Measurements from ENCODE around the gene TANGO6.

The TANGO6 gene

DNA sequence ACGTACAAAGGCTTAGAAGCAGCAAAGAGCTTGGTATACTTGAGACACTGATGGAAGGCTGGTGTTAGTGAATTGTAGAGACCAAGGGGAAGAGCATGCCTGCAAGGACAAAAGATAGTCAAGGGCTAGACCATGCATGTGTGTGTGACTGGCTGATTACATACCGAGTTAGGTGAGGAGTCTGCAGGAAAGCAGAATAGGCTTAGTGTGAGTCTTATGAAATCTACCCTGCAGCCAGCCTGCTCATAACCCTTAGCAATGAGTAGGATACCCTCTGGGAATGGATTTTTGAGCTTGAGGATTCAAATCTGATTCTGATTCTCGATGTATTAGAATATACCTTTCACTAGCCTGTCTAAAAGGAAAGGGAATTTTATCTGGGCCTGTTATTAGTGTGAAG lies 77.0 kb downstream of the TANGO6 start:
- peak; percentile 92 for DNase-seq (ENCODE audit: low read depth)
- TF ChIP-seq, protein P1, sequence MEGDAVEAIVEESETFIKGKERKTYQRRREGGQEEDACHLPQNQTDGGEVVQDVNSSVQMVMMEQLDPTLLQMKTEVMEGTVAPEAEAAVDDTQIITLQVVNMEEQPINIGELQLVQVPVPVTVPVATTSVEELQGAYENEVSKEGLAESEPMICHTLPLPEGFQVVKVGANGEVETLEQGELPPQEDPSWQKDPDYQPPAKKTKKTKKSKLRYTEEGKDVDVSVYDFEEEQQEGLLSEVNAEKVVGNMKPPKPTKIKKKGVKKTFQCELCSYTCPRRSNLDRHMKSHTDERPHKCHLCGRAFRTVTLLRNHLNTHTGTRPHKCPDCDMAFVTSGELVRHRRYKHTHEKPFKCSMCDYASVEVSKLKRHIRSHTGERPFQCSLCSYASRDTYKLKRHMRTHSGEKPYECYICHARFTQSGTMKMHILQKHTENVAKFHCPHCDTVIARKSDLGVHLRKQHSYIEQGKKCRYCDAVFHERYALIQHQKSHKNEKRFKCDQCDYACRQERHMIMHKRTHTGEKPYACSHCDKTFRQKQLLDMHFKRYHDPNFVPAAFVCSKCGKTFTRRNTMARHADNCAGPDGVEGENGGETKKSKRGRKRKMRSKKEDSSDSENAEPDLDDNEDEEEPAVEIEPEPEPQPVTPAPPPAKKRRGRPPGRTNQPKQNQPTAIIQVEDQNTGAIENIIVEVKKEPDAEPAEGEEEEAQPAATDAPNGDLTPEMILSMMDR (IDR thresholded peaks at IDR 0.05; ENCODE audit: insufficient read depth, low read depth, low read length, missing control alignments), result no peak

DNA sequence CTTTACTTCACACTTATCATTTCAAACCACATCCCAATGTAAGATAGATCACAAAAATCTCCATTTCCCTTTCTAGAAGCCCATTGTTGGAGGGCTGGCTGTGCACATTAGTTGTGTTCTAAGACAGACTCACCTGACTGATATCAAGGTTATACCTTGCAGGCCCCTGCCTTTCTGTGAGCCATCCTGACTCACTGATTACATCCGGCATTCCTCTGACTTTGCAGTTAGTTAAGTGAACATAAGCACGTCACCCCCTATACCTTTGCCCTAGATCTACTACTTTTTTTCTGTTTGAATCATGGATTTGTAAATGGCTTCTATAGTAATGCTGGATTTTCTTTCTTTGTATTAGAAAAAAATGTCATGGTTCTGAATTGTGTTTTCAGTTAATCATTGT lies 78.3 kb downstream of the TANGO6 start:
- TF ChIP-seq, protein P1 (IDR thresholded peaks at IDR 0.05; ENCODE audit: insufficient read depth, low read depth, low read length, missing control alignments), result no peak
- no peak overlapping the region for H3K4me3 ChIP-seq (ENCODE audit: low read length)
- peak; percentile 99 for DNase-seq (ENCODE audit: low read depth)

More for the DNA sequence above, 77.0 kb downstream of the TANGO6 start:
- no peak overlapping the region for H3K4me3 ChIP-seq (ENCODE audit: low read length)

DNA sequence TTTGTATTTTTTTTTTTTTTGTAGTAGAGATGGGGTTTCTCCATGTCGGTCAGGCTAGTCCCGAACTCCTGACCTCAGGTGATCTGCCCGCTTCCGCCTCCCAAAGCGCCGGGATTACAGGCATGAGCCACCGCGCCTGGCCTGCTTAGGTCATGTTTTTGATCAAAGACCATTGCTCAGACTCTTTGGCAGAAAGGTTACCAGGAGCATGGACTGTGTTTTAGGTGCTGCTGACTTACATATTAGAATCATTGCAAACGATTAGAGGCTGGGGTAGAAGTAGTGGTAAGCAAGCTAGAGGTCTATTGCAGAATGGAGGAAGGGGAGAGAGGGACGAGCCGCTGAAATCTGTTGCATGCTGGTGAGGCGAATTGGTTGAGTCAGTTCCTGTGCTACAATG lies 79.8 kb downstream of the TANGO6 start:
- TF ChIP-seq, protein P1 (IDR thresholded peaks at IDR 0.05; ENCODE audit: insufficient read depth, low read depth, low read length, missing control alignments), result no peak
- DNase-seq (ENCODE audit: low read depth), result peak; percentile 39
- H3K4me3 ChIP-seq (ENCODE audit: low read length), result no peak overlapping the region

DNA sequence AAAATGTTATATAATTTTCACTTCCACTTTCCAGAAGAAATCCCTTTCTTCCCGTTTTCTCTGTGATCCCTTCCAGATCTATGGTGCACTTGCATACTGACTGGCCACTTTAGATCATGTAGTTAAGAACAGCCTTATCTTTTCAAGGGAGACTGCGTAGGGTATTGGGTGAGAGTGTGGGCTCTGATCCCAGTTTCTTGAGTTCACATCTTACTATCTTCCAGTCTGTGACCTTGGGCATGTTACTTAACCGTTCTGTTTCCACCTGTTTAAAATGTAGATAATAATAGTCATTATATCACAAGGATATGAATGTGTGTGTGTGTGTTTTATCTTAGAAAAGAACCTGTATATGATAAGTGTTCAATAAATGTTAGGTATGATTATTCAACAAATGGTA lies 83.7 kb downstream of the TANGO6 start:
- no peak overlapping the region for H3K4me3 ChIP-seq (ENCODE audit: low read length)
- TF ChIP-seq, protein P1 (IDR thresholded peaks at IDR 0.05; ENCODE audit: insufficient read depth, low read depth, low read length, missing control alignments), result no peak
- no peak for DNase-seq (ENCODE audit: low read depth)

DNA sequence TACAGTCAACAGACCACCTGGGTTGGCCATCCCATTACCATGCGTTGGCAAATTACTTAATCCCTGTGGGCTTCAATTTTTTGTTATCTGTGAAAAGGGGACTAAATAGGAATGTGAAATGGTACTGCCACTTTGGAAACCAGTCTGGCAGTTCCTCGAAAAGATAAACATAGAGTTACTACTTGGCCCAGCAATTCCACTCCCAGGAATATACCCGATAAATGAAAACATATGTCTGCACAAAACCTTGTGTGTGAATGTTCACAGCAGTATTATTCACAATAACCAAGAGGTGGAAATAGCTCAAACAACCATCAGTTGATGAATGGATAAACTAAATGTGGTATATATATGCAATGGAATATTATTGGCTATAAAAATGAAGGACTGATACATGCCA lies 87.9 kb downstream of the TANGO6 start:
- no peak for DNase-seq (ENCODE audit: low read depth)
- H3K4me3 ChIP-seq (ENCODE audit: low read length), result no peak overlapping the region
- TF ChIP-seq, protein P1 (IDR thresholded peaks at IDR 0.05; ENCODE audit: insufficient read depth, low read depth, low read length, missing control alignments), result no peak

DNA sequence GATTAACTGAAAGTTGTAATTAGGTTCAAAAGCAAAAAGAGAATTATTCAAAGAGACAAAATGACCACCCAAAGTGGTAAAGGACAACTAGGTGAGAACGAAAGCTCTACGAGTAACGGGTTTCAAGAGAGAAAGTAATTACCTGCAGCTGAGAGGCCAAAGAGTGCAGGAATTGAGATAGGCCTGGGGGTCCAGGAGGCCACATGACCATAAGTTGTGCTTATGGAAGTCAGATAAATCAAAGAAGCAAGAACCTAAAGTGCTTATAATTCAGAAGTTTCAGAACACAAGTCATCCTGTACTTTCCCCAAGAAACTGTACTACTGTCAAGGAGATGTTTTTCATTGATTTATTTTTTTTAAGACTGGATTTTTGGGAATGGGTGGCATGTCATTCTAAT lies 91.1 kb downstream of the TANGO6 start:
- TF ChIP-seq, protein P1 (IDR thresholded peaks at IDR 0.05; ENCODE audit: insufficient read depth, low read depth, low read length, missing control alignments), result no peak
- DNase-seq (ENCODE audit: low read depth), result no peak
- H3K4me3 ChIP-seq (ENCODE audit: low read length), result no peak overlapping the region

DNA sequence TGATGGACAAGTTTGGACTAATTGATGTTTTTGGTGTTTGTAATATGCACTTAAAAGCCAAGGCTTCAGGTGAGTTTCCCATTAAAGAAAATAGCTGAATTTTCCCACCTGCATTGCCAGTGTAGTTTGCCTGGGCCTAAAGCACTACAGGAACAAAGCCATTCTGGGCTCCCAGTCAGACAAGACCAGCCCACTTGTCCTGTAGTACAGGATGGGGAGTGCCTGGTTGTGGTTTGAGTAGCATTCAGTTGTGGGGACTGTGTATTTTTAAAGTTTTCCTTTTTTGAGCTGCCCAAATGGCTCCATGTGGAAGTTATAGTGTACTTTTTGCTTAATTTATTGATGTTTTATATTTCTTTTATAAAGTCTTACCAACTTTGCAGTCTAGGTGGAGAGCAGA lies 91.7 kb downstream of the TANGO6 start:
- TF ChIP-seq, protein P1 (IDR thresholded peaks at IDR 0.05; ENCODE audit: insufficient read depth, low read depth, low read length, missing control alignments), result no peak
- H3K4me3 ChIP-seq (ENCODE audit: low read length), result no peak overlapping the region
- DNase-seq (ENCODE audit: low read depth), result peak; percentile 34

All from epithelial cell of esophagus (primary cell).